ENCODE results near the gene CARMIL3. TPM values are rescaled to one million over a fixed set of nuclear protein-coding genes. Genes with fewer than 3 reads are reported as not detected.
A peak's percentile ranks its signal among the peaks of the same experiment; 100 is the strongest.

CARMIL3 gene
- total and polyA plus RNA-seq, 2 of the 8 experiments (the other 6 are each of a cell fraction or from before 2014, with no cell fraction given): 6.0 to 9.0 TPM

DNA sequence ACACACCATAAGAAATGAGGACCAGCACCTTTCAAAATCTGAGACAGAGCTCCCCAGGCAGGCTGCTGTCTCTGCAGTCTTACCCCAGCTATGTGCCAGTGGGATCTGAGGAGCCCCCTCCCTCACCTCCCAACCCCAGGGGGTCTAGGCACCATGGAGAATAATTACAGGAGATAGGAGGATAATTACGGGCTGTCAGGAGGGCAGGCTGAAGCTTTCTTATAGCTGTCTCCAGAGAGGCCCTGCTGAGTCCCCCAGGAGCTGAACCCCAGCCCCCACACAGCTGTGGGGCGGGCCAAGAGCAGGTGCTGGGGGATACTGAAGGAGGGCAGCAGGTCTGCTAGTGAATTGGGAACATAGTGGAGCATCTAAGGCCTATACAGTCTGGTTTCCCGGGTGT lies 26.3 kb downstream of the CARMIL3 start:
- Histone ChIP-seq H2BK5ac (ENCODE audit: low read depth, low read length) (0 out of 2 replicates have a peak overlapping the region, but pooled peaks have one; percentile 52), H3K27ac (ENCODE audit: low read depth, low read length) (no peak overlapping the region), H3K4me3 (ENCODE audit: extremely low read depth in 1 of 4, insufficient read depth in 2 of 4, low read depth in 3 of 4, low read length in 4 of 4) (no peak overlapping the region), H3K23ac (ENCODE audit: insufficient read length) (no peak overlapping the region), H3K9ac (replicated peaks in 1 of 4; ENCODE audit: extremely low read depth in 1 of 4, low read depth in 3 of 4, low read length in 3 of 4) (no peak overlapping the region; a peak in 1 of 7 replicates), H3K4ac (replicated peaks; ENCODE audit: insufficient read length, low read depth, low read length) (no peak overlapping the region), H2BK15ac (ENCODE audit: low read length) (no peak overlapping the region), H3K23me2 (ENCODE audit: low read depth, low read length) (peaks cover 11% of the 10 kb centered on the region; the same call in 1 of the 2 replicates), H3K56ac (replicated peaks; ENCODE audit: insufficient read length, low read depth, low read length) (no peak overlapping the region), H2AFZ (ENCODE audit: low read length) (no peak overlapping the region), H4K5ac (ENCODE audit: insufficient read length, low read depth, low read length) (no peak overlapping the region), H3K4me1 (replicated peaks in 1 of 4; ENCODE audit: control insufficient read depth in 3 of 4, insufficient read depth in 4 of 4, low read length in 3 of 4) (peaks cover 0 to 18% (median 12%) of the 10 kb centered on the region in 4 experiments; a peak in 6 of 7 replicates), H3K18ac (ENCODE audit: extremely low read depth, low read length) (no peak overlapping the region), H3K79me1 (ENCODE audit: low read depth, low read length) (no peaks in the 10 kb centered on the region), H3K14ac (ENCODE audit: insufficient read length) (no peak overlapping the region), H4K91ac (replicated peaks; ENCODE audit: insufficient read length, low read length) (no peak overlapping the region), H3K27me3 (replicated peaks in 1 of 4; ENCODE audit: control insufficient read depth in 3 of 4, extremely low read depth in 1 of 4, insufficient read depth in 3 of 4, low read length in 3 of 4) (peaks cover 0 to 10% (median 7%) of the 10 kb centered on the region in 4 experiments; a peak in 5 of 7 replicates), H2BK120ac (replicated peaks; ENCODE audit: low read depth, low read length) (no peak overlapping the region), H3K79me2 (ENCODE audit: control insufficient read depth in 1 of 2, insufficient read depth in 2 of 2, low read length in 2 of 2) (no peaks in the 10 kb centered on the region), H2AK5ac (ENCODE audit: low read depth, low read length) (no peak overlapping the region), H3K4me2 (ENCODE audit: insufficient read depth in 1 of 2, low read depth in 2 of 2, low read length in 2 of 2) (no peak overlapping the region), H2BK12ac (ENCODE audit: low read depth, low read length) (no peak overlapping the region), H2BK20ac (ENCODE audit: low read length) (no peak overlapping the region), H4K20me1 (replicated peaks in 1 of 2; ENCODE audit: control insufficient read depth in 1 of 2, insufficient read depth in 2 of 2, low read length in 2 of 2) (no peaks in the 10 kb centered on the region), H4K8ac (ENCODE audit: extremely low read depth, insufficient read depth, low read length) (no peak overlapping the region), H3K9me3 (ENCODE audit: insufficient read depth in 2 of 2, low read depth in 1 of 2, low read length in 1 of 2) (no peaks in the 10 kb centered on the region), H3K36me3 (ENCODE audit: control insufficient read depth in 2 of 4, insufficient read depth in 4 of 4, low read length in 3 of 4) (no peaks in the 10 kb centered on the region)
- ChIA-PET CTCF (ENCODE audit: partially characterized antibody) (interaction anchor here (1.0 to 23.8 kb wide), 4 partner anchors 9 to 31 kb away, joined by 3 to 316 read pairs (median 38); partner anchors contain the start of gene PCK2), POLR2A (ENCODE audit: partially characterized antibody) (interaction anchor here (1.5 to 27.2 kb wide), 3 partner anchors 15 to 101 kb away, joined by 4 to 626 read pairs (median 36); partner anchors contain the start of gene PCK2)
- FAIRE-seq (no peak), DNase-seq (ENCODE audit: low read depth in 1 of 2, low spot score in 2 of 2) (no peak)
- WGBS, 2 experiments (ENCODE audit: extremely low coverage in 1 of 2, insufficient coverage in 1 of 2, insufficient read length in 1 of 2, insufficient replicate concordance in 2 of 2, low coverage in 1 of 2, low lambda C conversion rate in 2 of 2, missing lambda C conversion rate in 1 of 2): 89% methylated on average over 3 of the region's 3 CpGs; no CpG with 5 or more reads in 1 of the 2 experiments
- TF ChIP-seq ASH2L (IDR thresholded peaks at IDR 0.05; ENCODE audit: low read length): no peak
- TF ChIP-seq CTBP2 (IDR thresholded peaks at IDR 0.05; ENCODE audit: borderline replicate concordance, insufficient read depth, insufficient read length, low read length): no peak
- TF ChIP-seq NRF1 (IDR thresholded peaks at IDR 0.05; ENCODE audit: low read depth, low read length): no peak

Measured in H1 (cell line).